ENCODE results near the gene USP27X. TPM values are rescaled to one million over a fixed set of nuclear protein-coding genes. Genes with fewer than 3 reads are reported as not detected.

The USP27X gene
- total RNA-seq, 3 donors from 2014 or later (not counting 1 experiment from before 2014, with no cell fraction given): 1.7 to 2.4 (median 2.0) TPM

- Mint-ChIP-seq H3K4me3 (no peak overlapping the region), H3K4me1 (no peaks in the 10 kb centered on the region), H3K27me3 (ENCODE audit: low read depth in 2 of 2) (peaks cover 2 to 22% of the 10 kb centered on the region in 2 donors), H3K27ac (no peak overlapping the region), H3K36me3 (no peaks in the 10 kb centered on the region), H3K9me3 (no peaks in the 10 kb centered on the region)
- no peak for ATAC-seq
- no peaks in the 10 kb centered on the region for H3K9me3 ChIP-seq (ENCODE audit: control insufficient read depth, insufficient read depth, low read length)
- H3K4me3 ChIP-seq (ENCODE audit: low read length): no peak overlapping the region
- intact Hi-C loops (cut with micrococcal nuclease): no loop called here
- no peaks in the 10 kb centered on the region for H3K4me1 ChIP-seq (ENCODE audit: control insufficient read depth, insufficient read depth, low read length)
- no peak for TF ChIP-seq CTCF (IDR thresholded peaks at IDR 0.05)
- no peak for DNase-seq
- H3K36me3 ChIP-seq (ENCODE audit: control insufficient read depth, insufficient read depth, low read length): no peaks in the 10 kb centered on the region
- H3K27me3 ChIP-seq (ENCODE audit: control insufficient read depth, insufficient read depth, low read length): no peaks in the 10 kb centered on the region
- no peak overlapping the region for H3K27ac ChIP-seq (ENCODE audit: low read length)
These were observed 36.7 kb upstream of the USP27X start for GRCh38 chrX:49842621-49843020.

GRCh38 chrX:49844611-49845010, 34.7 kb upstream of the USP27X start:
- no peaks in the 10 kb centered on the region for H3K36me3 Mint-ChIP-seq
- H3K9me3 Mint-ChIP-seq: no peaks in the 10 kb centered on the region
- no peak for TF ChIP-seq CTCF (IDR thresholded peaks at IDR 0.05)
- H3K36me3 ChIP-seq (ENCODE audit: control insufficient read depth, insufficient read depth, low read length): no peaks in the 10 kb centered on the region
- no peak for DNase-seq
- no peaks in the 10 kb centered on the region for H3K4me1 Mint-ChIP-seq
- peaks cover 0 to 37% of the 10 kb centered on the region in 2 donors for H3K27me3 Mint-ChIP-seq (ENCODE audit: low read depth in 2 of 2)
- WGBS (ENCODE audit: insufficient coverage): 70% methylated on average over 2 of the region's 8 CpGs
- no peak for ATAC-seq
- no peaks in the 10 kb centered on the region for H3K4me1 ChIP-seq (ENCODE audit: control insufficient read depth, insufficient read depth, low read length)
- H3K27ac ChIP-seq (ENCODE audit: low read length): no peak overlapping the region
- H3K27ac Mint-ChIP-seq: no peak overlapping the region
- intact Hi-C loops (cut with micrococcal nuclease): no loop called here
- no peaks in the 10 kb centered on the region for H3K9me3 ChIP-seq (ENCODE audit: control insufficient read depth, insufficient read depth, low read length)
- no peak overlapping the region for H3K4me3 Mint-ChIP-seq
- H3K4me3 ChIP-seq (ENCODE audit: low read length): no peak overlapping the region
- H3K27me3 ChIP-seq (ENCODE audit: control insufficient read depth, insufficient read depth, low read length): no peaks in the 10 kb centered on the region

- Mint-ChIP-seq H3K36me3 (no peaks in the 10 kb centered on the region), H3K27me3 (ENCODE audit: low read depth in 2 of 2) (peaks cover 3 to 40% of the 10 kb centered on the region in 2 donors), H3K27ac (no peak overlapping the region), H3K4me3 (no peak overlapping the region), H3K9me3 (no peaks in the 10 kb centered on the region), H3K4me1 (no peaks in the 10 kb centered on the region)
- H3K4me1 ChIP-seq (ENCODE audit: control insufficient read depth, insufficient read depth, low read length): no peaks in the 10 kb centered on the region
- intact Hi-C loops (cut with micrococcal nuclease): no loop called here
- no peak overlapping the region for H3K27ac ChIP-seq (ENCODE audit: low read length)
- H3K9me3 ChIP-seq (ENCODE audit: control insufficient read depth, insufficient read depth, low read length): no peaks in the 10 kb centered on the region
- DNase-seq (no peak), ATAC-seq (no peak)
- no peaks in the 10 kb centered on the region for H3K36me3 ChIP-seq (ENCODE audit: control insufficient read depth, insufficient read depth, low read length)
- WGBS (ENCODE audit: insufficient coverage): 91% methylated on average over 4 of the region's 4 CpGs
- no peaks in the 10 kb centered on the region for H3K27me3 ChIP-seq (ENCODE audit: control insufficient read depth, insufficient read depth, low read length)
- no peak overlapping the region for H3K4me3 ChIP-seq (ENCODE audit: low read length)
- TF ChIP-seq CTCF (IDR thresholded peaks at IDR 0.05): no peak
These were observed 33.4 kb upstream of the USP27X start for GRCh38 chrX:49845701-49846403.

- Histone ChIP-seq H3K9me3 (ENCODE audit: control insufficient read depth, insufficient read depth, low read length) (no peaks in the 10 kb centered on the region), H3K27ac (ENCODE audit: low read length) (no peak overlapping the region), H3K27me3 (ENCODE audit: control insufficient read depth, insufficient read depth, low read length) (no peaks in the 10 kb centered on the region), H3K4me1 (ENCODE audit: control insufficient read depth, insufficient read depth, low read length) (no peaks in the 10 kb centered on the region), H3K4me3 (ENCODE audit: low read length) (no peak overlapping the region), H3K36me3 (ENCODE audit: control insufficient read depth, insufficient read depth, low read length) (no peaks in the 10 kb centered on the region)
- intact Hi-C loops (cut with micrococcal nuclease): no loop called here
- ATAC-seq (no peak), DNase-seq (no peak)
- Mint-ChIP-seq H3K36me3 (no peaks in the 10 kb centered on the region), H3K4me1 (no peaks in the 10 kb centered on the region), H3K27me3 (ENCODE audit: low read depth in 2 of 2) (peaks cover 3 to 42% of the 10 kb centered on the region in 2 donors), H3K27ac (no peak overlapping the region), H3K9me3 (no peaks in the 10 kb centered on the region), H3K4me3 (no peak overlapping the region)
- TF ChIP-seq CTCF (IDR thresholded peaks at IDR 0.05): no peak
- WGBS (ENCODE audit: insufficient coverage): no CpG with 5 or more reads among the region's 1 CpG
These were observed 32.8 kb upstream of the USP27X start for GRCh38 chrX:49846522-49846921.

All from natural killer cell (primary cell).